ENCODE data around the gene LGMN. TPM values are rescaled to one million over a fixed set of nuclear protein-coding genes. Genes with fewer than 3 reads are reported as not detected.
"Not testable (repeated sequence)": the region's sequence is repeated elsewhere in the genome, so short reads cannot be mapped to it uniquely, and the experiment has no call there.

LGMN gene
- total RNA-seq = under 1 TPM; 0.29 to 0.36 TPM

DNA sequence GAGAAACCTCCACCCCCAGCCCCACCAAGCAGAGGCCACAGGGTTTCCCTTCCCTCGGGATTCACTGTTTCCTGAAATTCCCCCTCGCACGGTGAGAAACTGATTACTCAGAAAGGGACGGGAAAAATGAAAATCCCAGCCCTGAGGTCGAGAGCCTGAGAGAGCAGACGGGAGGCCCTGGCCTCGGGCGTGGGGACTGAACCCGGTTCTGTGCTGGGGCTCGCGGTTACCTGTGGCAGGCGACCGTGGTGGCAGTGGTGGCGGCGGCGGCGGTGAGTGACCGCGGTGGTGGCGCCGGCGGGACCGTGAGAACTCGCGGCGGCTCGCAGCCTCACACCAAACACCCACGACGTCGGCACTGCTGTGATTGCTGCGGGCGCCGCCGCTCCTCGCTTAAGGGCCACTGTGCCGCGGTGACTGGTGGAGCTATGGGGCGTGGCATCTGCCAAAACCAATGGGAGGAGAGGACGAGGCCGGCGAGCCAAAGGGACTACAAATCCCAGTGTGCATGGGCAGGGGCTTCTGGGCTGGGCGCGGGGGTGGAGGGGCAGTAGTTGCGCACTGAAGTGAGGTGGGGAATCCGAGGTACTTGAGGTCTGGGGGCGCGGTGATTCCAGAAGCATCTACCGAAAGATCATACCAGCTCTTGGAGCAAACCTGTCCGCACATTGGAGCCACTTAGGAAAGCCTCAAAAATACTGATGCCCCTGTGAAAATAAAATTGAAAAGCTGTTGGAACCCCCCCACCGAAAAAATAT, at the start of gene LGMN:
LGMN (minus strand) TSS at position 369 of the 758 bp plus-strand sequence. CDS start 15,841 bp downstream, outside the sequence.
- ChIA-PET POLR2A (interaction anchor here (1.0 kb wide), 1 partner anchor 20 kb away, joined by 4 read pairs; no protein-coding TSS in a partner anchor), CTCF (interaction anchor here (0.9 to 1.1 kb wide), 2 partner anchors 18 to 34 kb away, joined by 3 read pairs; no protein-coding TSS in a partner anchor)

DNA sequence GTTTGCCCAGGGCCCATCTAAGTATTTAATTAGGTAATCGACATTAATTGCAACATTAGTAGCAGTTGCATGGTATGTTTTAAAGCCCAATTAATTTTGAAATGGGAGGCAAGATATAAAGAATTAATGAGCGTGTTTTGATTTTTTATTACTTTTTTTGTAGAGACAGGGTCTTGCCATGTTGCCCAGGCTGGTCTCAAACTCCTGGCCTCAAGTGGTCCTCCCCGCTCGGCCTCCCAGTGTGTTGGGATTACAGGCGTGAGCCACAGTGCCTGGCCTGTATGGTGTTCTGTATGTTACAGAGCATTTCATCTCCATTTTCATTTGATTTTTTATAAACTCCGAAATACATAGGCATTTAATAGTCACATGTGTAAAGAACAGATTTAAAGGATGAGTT, 46.5 kb upstream of the LGMN start:
- ChIA-PET POLR2A (no interaction called here), CTCF (no interaction called here)

DNA sequence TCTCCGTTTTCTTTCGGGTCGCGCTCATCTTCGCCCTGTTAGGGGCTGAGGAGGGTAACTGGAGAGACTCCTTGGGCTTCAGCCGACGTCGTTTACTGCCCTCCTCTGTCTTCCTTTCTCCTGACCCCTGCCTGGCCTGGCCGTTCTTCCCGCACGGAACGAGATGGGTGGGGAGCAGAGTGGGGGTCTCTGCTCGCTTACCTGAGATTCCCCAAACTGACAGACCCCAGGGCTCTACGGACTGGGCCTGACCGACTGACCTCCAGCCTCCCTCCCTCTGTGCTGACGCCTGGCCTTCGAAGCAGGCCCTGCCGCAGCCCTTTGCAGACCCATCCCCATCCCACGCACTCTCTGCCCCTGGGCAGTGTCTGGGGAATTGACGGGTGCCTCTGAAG, 46.1 kb upstream of the LGMN start:
- CTCF ChIA-PET = interaction anchor here (0.8 kb wide), 1 partner anchor 66 kb away, joined by 4 read pairs; no protein-coding TSS in a partner anchor
- POLR2A ChIA-PET = no interaction called here

DNA sequence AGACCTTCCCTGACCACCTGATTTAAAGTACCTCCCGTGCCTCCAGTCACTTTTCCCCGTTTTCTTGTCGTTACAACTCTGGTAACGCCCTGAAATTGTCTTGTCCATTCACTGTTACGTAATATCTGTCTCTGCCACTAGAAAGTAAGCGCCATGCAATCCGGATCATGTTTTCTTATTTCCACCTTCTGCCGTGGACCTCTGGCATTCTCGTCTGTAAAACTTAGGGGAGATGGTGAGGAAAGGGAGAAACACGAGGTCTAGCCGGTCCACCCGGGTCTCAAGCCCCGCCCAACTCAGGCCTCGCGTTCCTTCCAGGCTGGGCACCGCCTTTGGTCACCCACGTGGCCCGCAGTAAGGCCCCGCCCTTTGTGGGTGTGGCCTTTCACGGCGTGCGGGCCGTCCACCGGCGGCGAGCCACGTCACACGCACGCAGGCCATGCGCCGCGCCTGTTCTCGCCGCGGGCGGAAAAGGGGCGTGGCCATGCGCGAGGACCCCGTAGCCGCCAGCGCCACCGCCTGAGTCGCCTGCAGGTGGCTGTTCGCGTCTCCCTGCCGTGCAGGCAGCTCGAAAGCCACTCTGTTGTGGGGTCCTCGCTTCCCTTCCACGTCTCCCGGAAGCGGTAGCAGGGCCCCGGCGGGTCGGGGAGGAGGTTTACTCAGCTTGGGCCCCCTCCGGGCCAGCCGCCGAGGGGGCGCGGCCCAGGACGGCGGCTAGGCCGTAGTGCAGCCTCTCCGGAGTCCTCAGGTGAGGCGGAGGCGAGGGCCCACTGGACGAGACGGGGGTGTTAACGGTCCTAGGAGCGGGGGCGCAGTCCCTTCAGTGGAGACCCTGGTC, 45.5 kb upstream of the LGMN start, which contains the start of gene GOLGA5:
GOLGA5 (plus strand) TSS at position 597 of the 838 bp plus-strand sequence. CDS start 3,133 bp downstream, outside the sequence.
- CTCF ChIA-PET = interaction anchor here (0.8 kb wide), 1 partner anchor 65 kb away, joined by 4 read pairs; no protein-coding TSS in a partner anchor
- POLR2A ChIA-PET = no interaction called here

DNA sequence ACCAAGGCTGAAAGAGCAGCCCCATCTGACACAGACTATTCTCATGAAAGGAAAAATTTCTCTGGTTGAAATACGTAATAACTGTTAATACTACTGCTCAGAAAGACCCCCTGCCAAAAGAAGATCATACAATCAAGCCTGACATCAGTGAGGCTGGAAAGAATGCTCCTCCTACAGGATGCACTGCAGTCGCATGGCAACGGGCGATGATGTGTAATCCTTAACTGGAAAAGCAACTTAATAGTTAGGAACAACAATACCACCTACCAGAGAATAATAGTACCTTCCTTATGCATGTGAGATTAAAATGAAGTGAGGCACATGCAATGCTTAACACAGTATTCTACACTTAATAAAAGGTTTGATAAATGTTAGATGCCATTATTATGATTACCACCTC, 44.5 kb upstream of the LGMN start:
- ChIA-PET CTCF (no interaction called here), POLR2A (no interaction called here)

DNA sequence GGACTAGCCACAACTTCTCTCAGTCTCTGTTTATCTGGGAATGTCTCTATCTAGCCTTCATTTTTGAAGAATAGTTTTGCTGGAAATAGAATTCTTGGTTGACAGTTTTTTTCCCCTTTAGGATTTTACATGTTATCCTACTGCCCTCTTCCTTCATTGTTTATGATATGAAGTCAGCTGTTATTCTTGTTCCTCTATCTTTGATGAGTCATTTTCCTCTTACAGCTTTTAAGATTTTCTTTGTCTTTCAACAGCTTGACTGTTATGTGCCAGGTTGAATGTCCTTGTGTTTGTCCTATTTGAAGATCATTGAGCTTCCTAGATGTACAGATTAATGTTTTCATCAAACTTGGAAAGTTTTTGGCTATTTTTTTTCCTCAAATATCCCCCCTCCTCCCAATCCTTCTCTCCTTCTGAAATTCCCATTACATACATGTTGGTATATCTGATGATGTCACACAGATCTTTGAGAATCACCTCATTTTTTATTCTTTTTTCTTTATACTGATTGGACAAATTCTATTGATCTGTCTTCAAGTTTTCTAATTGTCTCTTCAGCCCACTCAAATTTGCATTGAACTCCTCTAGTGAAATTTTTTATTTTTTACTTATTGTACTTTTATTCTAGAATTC, 41.1 kb upstream of the LGMN start:
- CTCF ChIA-PET = interaction anchor here (1.0 kb wide), 1 partner anchor 74 kb away, joined by 4 read pairs; no protein-coding TSS in a partner anchor
- POLR2A ChIA-PET = no interaction called here

DNA sequence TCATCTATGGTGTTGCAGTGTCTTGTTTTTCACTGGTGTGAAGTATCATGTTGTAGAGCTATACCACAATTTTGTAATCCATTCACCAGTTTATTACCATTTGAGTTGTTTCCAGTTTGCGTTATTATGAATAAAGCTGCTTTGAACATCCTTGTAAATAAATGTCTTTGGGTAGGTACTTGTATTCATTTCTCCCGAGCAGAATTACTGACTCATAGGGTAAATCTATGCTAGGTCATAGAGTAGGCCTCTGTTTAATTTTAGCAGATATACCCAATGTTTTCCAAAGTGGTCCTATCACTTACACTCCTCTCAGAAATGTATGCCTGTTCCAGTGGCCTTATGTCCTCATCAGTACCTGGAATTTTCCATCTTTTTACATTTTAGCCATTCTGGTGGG, 39.1 kb upstream of the LGMN start:
- CTCF ChIA-PET = interaction anchor here (0.6 to 1.2 kb wide), 2 partner anchors 37 to 72 kb away, joined by 3 to 4 read pairs; no protein-coding TSS in a partner anchor
- POLR2A ChIA-PET = no interaction called here

DNA sequence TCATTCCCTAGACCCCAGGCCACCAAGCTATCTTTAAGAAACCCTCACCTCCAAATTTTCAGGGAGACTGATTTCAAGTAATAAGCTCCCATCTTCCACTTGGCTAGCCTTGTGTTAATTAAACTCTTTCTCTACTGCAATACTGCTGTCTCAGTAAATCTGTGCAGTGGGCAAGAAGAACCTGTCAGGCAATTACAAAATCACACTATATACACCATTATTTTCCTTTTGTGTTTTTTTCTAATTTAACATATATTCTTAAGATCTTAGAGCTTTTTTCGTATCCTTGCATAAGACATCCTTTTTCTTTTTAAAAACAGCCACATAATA, 38.0 kb upstream of the LGMN start:
- ChIA-PET POLR2A (no interaction called here), CTCF (interaction anchor here (1.4 to 3.5 kb wide), 3 partner anchors 69 to 77 kb away, joined by 6 to 15 read pairs (median 6); no protein-coding TSS in a partner anchor)

DNA sequence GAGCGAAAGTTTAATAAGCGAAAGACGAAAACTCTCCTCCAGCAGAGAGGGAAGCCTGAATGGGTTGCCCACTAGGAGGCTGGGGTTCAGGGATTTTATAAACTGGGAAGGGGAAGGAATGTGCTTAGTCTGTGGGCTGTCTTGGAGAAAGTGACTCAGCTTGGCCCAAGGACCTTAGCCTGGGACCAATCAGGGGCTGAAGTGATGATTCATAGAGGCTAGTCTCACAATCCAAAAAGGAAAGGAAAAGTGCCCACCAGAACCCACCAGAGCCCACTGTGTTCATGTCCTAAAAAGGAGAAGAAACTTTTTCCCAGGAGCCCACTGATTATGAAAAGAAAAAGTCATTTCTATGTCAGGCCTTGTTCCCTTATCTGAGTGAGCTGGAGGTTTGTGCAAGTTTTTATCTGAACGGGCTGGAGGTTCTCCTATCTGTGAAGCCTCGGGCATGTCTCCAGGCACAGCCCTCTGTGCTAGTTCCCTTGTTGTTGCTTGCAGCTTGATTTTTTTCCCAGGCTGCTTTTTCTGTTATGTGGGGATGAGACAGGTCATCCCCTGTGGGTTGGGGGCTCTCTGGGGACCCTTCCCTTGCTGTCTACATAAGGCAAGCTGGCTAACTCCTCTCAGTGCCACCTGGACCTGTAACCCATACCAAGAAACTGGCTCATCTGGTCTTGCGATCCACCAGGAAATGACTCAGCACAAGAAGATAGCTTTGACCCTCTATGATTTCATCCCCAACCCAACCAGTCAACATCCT, 37.4 kb upstream of the LGMN start:
- ChIA-PET POLR2A (no interaction called here), CTCF (interaction anchor here (1.4 to 3.5 kb wide), 3 partner anchors 68 to 76 kb away, joined by 6 to 15 read pairs (median 6); no protein-coding TSS in a partner anchor)

DNA sequence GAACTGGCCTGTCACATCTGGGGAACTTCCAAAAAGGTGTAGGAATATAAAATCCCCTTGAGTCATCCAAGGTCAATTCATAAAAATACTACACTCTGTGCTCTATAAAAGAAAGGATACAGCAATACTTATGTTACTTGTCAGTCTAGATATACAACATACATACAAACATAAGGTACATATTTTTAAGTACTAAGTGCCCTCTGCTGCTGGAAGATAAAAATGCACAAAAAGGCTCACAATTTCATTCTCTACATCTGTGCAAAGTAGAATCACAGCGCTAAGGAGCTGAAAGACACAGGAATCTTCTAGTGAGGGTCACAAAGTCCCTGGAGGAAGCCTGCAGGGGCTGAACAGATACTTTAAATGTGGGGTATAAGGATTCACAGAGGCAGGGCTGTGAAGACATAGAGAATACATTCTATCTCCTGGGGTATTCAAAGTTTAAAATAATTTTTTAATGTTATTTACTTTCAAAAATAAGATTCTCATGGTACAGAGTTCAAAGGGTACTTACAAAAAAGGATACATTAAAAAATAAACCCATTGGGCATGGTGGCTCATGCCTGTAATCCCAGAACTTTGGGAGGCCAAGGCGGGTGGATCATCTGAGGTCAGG, 35.5 kb upstream of the LGMN start:
- ChIA-PET CTCF (interaction anchor here (0.6 to 3.5 kb wide), 5 partner anchors 12 to 71 kb away, joined by 4 to 15 read pairs (median 5); no protein-coding TSS in a partner anchor), POLR2A (no interaction called here)

DNA sequence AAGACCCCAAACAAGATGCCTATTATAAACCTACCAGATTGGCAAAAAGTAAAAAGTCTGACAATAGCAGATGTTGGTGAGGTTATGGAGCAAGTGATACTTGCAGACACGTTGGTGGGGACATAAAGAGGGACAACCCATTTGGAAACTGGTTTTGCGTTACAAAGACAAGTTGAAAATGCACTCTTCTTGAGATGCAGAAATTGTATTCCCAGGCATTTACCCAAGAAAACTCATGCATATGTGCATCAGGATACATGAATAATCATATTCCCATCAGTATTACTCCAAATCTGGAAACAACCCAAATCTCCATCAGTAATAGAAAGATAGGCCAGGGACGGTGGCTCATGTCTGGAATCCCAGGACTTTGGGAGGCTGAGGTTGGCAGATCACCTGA, 32.9 kb upstream of the LGMN start:
- ChIA-PET CTCF (interaction anchor here (1.0 kb wide), 1 partner anchor 66 kb away, joined by 3 read pairs; no protein-coding TSS in a partner anchor), POLR2A (no interaction called here)

DNA sequence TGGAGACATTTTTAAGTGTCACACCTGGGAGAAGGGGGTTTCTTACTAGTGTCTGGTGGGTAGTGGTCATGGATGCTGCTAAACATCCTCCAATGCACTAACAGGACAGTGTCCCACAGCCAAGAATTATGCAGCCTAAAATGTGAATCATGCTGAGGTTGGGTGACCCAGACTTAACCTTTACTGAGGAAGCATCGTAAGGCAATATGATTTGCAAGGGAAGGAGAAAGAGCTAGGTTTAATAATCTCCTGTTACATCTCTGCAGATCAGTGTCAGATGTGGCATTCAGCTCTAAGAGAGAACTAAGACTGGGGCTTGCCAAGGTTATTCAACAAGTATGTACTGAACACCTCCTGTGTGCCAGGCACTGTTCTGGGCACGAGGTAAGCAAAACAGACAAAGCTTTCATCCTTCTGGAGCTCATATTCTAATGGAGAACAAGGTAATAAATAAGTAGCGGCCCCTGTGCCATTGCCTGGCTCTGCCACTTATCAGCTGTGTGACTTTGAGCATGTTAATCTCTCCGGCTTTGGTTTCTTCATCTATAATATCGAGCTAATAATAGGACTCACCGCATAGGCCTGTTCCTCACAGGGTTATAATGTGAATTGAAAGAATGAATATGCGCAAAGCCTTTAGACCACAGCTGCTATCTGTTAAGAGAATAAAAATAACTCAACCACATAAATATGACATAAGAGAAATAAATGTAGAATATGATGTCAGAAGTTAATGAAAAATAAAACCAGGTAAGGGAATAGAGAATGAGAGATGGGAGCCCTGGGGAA, 32.2 kb upstream of the LGMN start:
- CTCF ChIA-PET = no interaction called here
- POLR2A ChIA-PET = no interaction called here

DNA sequence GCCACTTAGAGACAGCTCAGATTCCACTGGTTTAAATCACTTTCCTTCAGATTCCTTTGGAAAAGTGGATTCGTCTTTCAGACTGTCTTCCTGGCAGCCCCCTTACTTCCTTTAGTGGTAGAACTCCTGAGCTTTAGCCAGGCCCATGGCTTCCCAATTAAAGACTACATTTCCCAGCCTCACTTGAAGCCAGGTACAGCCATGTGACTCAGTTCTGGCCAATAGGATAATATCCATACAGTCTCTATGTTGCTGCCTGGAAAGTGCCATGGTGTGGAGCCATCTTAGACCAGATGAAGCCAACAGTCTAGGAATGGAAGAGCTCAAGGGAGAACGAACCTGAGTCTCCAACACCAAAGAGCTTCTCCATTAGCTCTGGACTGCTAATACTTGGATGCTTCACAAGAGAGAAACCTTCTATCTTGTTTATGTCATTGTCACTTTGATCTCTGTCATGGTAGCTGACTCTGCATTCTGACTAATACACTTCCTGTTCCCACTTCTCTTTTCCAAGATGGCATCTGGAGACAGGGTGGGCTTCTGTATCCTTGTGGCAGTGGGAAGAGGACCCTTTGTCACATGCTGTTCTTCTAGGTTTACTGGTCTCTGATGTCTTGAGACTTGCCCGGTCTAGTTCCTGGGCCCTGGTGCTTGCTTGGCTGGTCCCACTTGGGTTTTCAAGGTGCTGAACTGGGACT, 30.6 kb upstream of the LGMN start:
- POLR2A ChIA-PET, CTCF ChIA-PET: not testable (repeated sequence)

DNA sequence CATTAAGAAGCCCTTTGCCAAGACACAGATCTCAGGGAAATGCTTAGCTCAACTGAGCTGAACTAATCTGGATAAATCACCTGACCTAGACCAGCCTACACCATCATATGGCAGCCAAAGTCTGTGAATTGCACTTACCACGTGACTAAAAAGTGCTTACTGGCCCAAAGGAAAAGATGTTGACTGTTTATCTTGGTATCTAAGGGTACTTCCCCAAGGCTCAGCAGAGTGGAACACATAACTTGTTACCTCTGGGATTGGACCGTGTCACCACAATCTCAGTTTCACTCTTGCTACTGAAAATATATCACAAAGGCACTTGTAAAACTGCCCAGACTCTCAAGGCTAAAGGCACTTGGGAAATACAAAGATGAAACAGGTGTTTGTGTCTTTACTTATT, 26.9 kb upstream of the LGMN start:
- POLR2A ChIA-PET = not testable (repeated sequence)
- CTCF ChIA-PET = interaction anchor here (0.7 kb wide), 1 partner anchor 71 kb away, joined by 4 read pairs; no protein-coding TSS in a partner anchor

DNA sequence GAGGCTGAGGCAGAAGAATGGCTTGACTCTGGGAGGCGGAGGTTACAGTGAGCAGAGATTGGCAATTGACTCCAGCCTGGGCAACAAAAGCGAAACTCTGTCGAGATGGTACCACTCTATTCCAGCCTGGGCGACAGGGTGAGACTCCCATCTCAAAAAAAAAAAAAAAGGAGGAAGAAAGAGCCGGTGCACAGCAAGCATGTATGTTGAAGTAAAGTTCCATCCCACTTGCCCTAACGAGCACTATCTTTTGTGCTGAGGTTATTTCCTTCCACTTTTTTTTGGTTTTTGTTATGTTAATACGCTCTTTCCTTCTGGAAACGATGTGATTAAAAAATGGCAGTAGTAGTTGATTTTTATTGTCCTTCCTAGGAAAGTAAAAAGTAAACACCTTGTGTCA, 26.1 kb upstream of the LGMN start:
- POLR2A ChIA-PET = no interaction called here
- CTCF ChIA-PET = interaction anchor here (0.7 kb wide), 1 partner anchor 70 kb away, joined by 4 read pairs; no protein-coding TSS in a partner anchor

DNA sequence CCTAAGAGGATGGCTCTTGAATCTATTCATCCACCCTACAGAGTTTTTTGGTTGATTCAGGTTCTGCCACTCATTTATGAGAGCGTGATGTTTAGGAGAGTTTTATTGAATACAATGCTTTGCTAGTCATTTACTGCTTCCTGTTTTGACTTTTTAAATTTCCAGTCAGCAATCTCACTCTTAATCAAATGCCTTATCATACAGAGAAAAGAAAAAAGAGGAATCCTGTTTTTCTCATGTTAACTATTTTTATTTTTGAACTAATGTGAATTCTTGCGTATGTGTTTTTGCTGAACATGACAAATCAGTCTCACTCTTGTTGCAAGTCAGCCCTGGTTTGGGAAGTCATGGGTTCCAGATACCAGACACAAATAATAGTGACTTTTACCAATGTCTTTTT, 22.1 kb upstream of the LGMN start:
- ChIA-PET CTCF (no interaction called here), POLR2A (no interaction called here)

DNA sequence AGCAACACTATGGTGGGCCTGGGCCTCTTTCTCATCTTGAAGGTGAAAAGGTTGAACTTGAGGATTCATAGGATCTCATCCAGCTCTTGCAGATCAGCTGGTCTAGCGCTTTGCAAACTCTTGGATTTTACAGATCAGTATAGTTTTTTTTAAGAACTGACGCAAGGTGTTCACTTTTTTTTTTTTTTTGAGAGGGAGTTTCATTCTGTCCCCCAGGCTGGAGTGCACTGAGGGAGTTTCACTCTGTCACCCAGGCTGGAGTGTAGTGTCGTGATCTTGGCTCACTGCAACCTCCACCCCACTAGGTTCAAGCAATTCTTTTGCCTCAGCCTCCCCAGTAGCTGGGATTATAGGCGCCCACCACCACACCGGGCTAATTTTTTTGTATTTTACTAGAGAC, 20.4 kb upstream of the LGMN start:
- POLR2A ChIA-PET = no interaction called here
- CTCF ChIA-PET = interaction anchor here (0.7 to 1.3 kb wide), 2 partner anchors 19 to 32 kb away, joined by 3 to 5 read pairs; no protein-coding TSS in a partner anchor
